BJ (cell line): ENCODE data around the gene YWHAE. TPM values are rescaled to one million over a fixed set of nuclear protein-coding genes. Genes with fewer than 3 reads are reported as not detected.
A peak's percentile ranks its signal among the peaks of the same experiment; 100 is the strongest.

Experiments
- CTCF ChIA-PET: fragments of 350-600 bp; formaldehyde crosslinking; extraction: SDS; loops from one replicate; lab custom pipeline; 2021; ENCODE audit warnings: antibody characterized with exemption, inconsistent platforms; lab: Yijun Ruan, JAX
- POLR2A ChIA-PET: fragments of 300-600 bp; sonication (Branson Sonifier 250); formaldehyde crosslinking; extraction: SDS; loops from one replicate; lab custom pipeline; 2021; ENCODE audit warnings: antibody characterized with exemption; lab: Charles Lee
- DNase-seq: peaks from one replicate; pipeline ENCODE4 v3.0.0-alpha.2; 2011; ENCODE audit warnings: low read depth
- H3K27me3 ChIP-seq: 2 replicates; pipeline ENCODE4 v1.6.0; 2011; ENCODE audit warnings: low read length; ENCODE audit not compliant: control insufficient read depth, insufficient read depth
- H3K36me3 ChIP-seq: 2 replicates; pipeline ENCODE4 v1.5.1; 2011; ENCODE audit warnings: low read length; ENCODE audit not compliant: control insufficient read depth, insufficient read depth
- H3K4me3 ChIP-seq: 2 replicates; pipeline ENCODE4 v1.5.1; 2011; ENCODE audit warnings: low read depth, mild to moderate bottlenecking, control low read depth, low read length
- CTCF ChIP-seq: IDR thresholded peaks from 2 replicates; pipeline ENCODE4 v1.5.1; 2011; ENCODE audit warnings: low read depth, mild to moderate bottlenecking, control low read depth, inconsistent platforms, low read length, moderate library complexity; ENCODE audit not compliant: insufficient read depth
- polyA plus RNA-seq: library from polyadenylated mRNA; depleted of rRNA; stranded (reverse); fragments of >200 nt; gene quantifications from 2 replicates; pipeline ENCODE4 v1.2.3, GENCODE V29; 2011

YWHAE gene
- polyA plus RNA-seq, 1 experiment = 618 TPM

GRCh38 chr17:1431631-1432104 is 31.6 kb upstream of the YWHAE start:
- CTCF ChIA-PET = interaction anchor here (0.7 kb wide), 1 partner anchor 65 kb away, joined by 4 read pairs; no protein-coding TSS in a partner anchor

GRCh38 chr17:1423456-1424135 is 23.6 kb upstream of the YWHAE start:
- ChIA-PET POLR2A (no interaction called here), CTCF (interaction anchor here (1.0 to 3.3 kb wide), 2 partner anchors 28 to 58 kb away, joined by 4 to 15 read pairs; no protein-coding TSS in a partner anchor)
- Histone ChIP-seq H3K36me3 (peaks cover 13% of the 10 kb centered on the region), H3K4me3 (no peak overlapping the region), H3K27me3 (no peaks in the 10 kb centered on the region)
- no peak for DNase-seq
- TF ChIP-seq CTCF = no peak

More at GRCh38 chr17:1431631-1432104, 31.6 kb upstream of the YWHAE start:
- H3K4me3 ChIP-seq = no peak overlapping the region
- DNase-seq = no peak
- POLR2A ChIA-PET = no interaction called here
- no peak for TF ChIP-seq CTCF
- no peaks in the 10 kb centered on the region for H3K27me3 ChIP-seq
- H3K36me3 ChIP-seq = peaks cover 15% of the 10 kb centered on the region

- Histone ChIP-seq H3K36me3 (peaks cover 13% of the 10 kb centered on the region), H3K4me3 (no peak overlapping the region), H3K27me3 (no peaks in the 10 kb centered on the region)
- TF ChIP-seq CTCF = no peak
- DNase-seq = peak; percentile 78
- ChIA-PET CTCF (interaction anchor here (3.3 kb wide), 1 partner anchor 57 kb away, joined by 15 read pairs; no protein-coding TSS in a partner anchor), POLR2A (no interaction called here)
Observed at GRCh38 chr17:1422885-1423284, 22.9 kb upstream of the YWHAE start.

GRCh38 chr17:1421470-1421869 is 21.4 kb upstream of the YWHAE start:
- TF ChIP-seq CTCF = no peak
- CTCF ChIA-PET = no interaction called here
- Histone ChIP-seq H3K4me3 (no peak overlapping the region), H3K36me3 (peaks cover 10% of the 10 kb centered on the region), H3K27me3 (no peaks in the 10 kb centered on the region)
- DNase-seq = no peak
- POLR2A ChIA-PET = no interaction called here

- peaks cover 7% of the 10 kb centered on the region for H3K36me3 ChIP-seq
- no peak overlapping the region for H3K4me3 ChIP-seq
Observed at GRCh38 chr17:1420981-1421380, 21.0 kb upstream of the YWHAE start.

More at GRCh38 chr17:1420981-1421380, 21.0 kb upstream of the YWHAE start:
- DNase-seq = no peak
- H3K27me3 ChIP-seq = no peaks in the 10 kb centered on the region
- ChIA-PET POLR2A (no interaction called here), CTCF (no interaction called here)
- no peak for TF ChIP-seq CTCF
